ENCODE data around the gene CKM.
A peak's percentile ranks its signal among the peaks of the same experiment; 100 is the strongest.
"Not testable (repeated sequence)": the region's sequence is repeated elsewhere in the genome, so short reads cannot be mapped to it uniquely, and the experiment has no call there.

Gene CKM

GRCh38 chr19:45280471-45280961 lies 42.2 kb downstream of the CKM start:
- peak; percentile 81 to 88 for DNase-seq

- DNase-seq = no peak
Observed at GRCh38 chr19:45279587-45280192, 43.0 kb downstream of the CKM start.

- DNase-seq = no peak
Observed at GRCh38 chr19:45278087-45278486, 44.6 kb downstream of the CKM start.

GRCh38 chr19:45276284-45276687 lies 46.4 kb downstream of the CKM start:
- no peak for DNase-seq

- no peak for DNase-seq
Observed at GRCh38 chr19:45275370-45275971, 47.2 kb downstream of the CKM start.

- no peak for DNase-seq
Observed at GRCh38 chr19:45273521-45273855, 49.2 kb downstream of the CKM start.

GRCh38 chr19:45271735-45272108 lies 51.0 kb downstream of the CKM start:
- no peak for DNase-seq

- DNase-seq = no peak
Observed at GRCh38 chr19:45271098-45271734, 51.5 kb downstream of the CKM start.

- DNase-seq = not testable (repeated sequence)
Observed at GRCh38 chr19:45269939-45270338, 52.7 kb downstream of the CKM start.

GRCh38 chr19:45267296-45267695 lies 55.4 kb downstream of the CKM start:
- no peak for DNase-seq

GRCh38 chr19:45265375-45265774 lies 57.3 kb downstream of the CKM start:
- DNase-seq = no peak

GRCh38 chr19:45264781-45265317 lies 57.8 kb downstream of the CKM start:
- no peak for DNase-seq

GRCh38 chr19:45263013-45263412 lies 59.7 kb downstream of the CKM start:
- DNase-seq = no peak

GRCh38 chr19:45262570-45262969 lies 60.1 kb downstream of the CKM start:
- DNase-seq = no peak

- no peak for DNase-seq
Observed at GRCh38 chr19:45258862-45259261, 63.8 kb downstream of the CKM start.

GRCh38 chr19:45256836-45257235 lies 65.8 kb downstream of the CKM start:
- no peak for DNase-seq

Measured in Kasumi-1 (cell line).